Activated T-helper 1 cell treated with Interleukin-2 at 50 U/mL for 16 hours (primary cell): ENCODE data around the gene MEFV.
"Not testable (repeated sequence)": the region's sequence is repeated elsewhere in the genome, so short reads cannot be mapped to it uniquely, and the experiment has no call there.

Experiments used
- DNase-seq: peaks from one replicate; pipeline ENCODE4 v3.0.0-alpha.2; 2020; ENCODE audit warnings: low read depth

MEFV gene

GRCh38 chr16:3256146-3256865, at the start of gene MEFV:
Gene MEFV (minus strand): TSS chr16:3256633. CDS start chr16:3256587, 46 bp downstream.
- DNase-seq = no peak

GRCh38 chr16:3306078-3306477, 49.6 kb upstream of the MEFV start:
- DNase-seq = no peak

GRCh38 chr16:3305109-3306068, 49.0 kb upstream of the MEFV start, which contains the start of the genes TIGD7 and ZNF75A:
Gene TIGD7 (minus strand): TSS chr16:3305430. CDS start chr16:3300614, 4,816 bp downstream.
Gene ZNF75A (plus strand): TSS chr16:3305497. CDS start chr16:3308429, 2,932 bp downstream.
- DNase-seq = peak; percentile 72

GRCh38 chr16:3304370-3304769, 47.9 kb upstream of the MEFV start:
- DNase-seq = no peak

- no peak for DNase-seq
Observed at GRCh38 chr16:3295783-3296182, 39.4 kb upstream of the MEFV start.

GRCh38 chr16:3295209-3295608, 38.8 kb upstream of the MEFV start:
- DNase-seq = no peak

- no peak for DNase-seq
Observed at GRCh38 chr16:3292604-3293003, 36.2 kb upstream of the MEFV start.

GRCh38 chr16:3289998-3290673, 33.7 kb upstream of the MEFV start:
- no peak for DNase-seq

- DNase-seq = no peak
Observed at GRCh38 chr16:3285131-3285530, 28.7 kb upstream of the MEFV start.

GRCh38 chr16:3283543-3284447, 27.4 kb upstream of the MEFV start:
- no peak for DNase-seq

- peak; percentile 85 for DNase-seq
Observed at GRCh38 chr16:3282730-3283542, 26.5 kb upstream of the MEFV start, which contains the start of gene ZNF263. Gene ZNF263 (plus strand): TSS chr16:3283491. CDS start chr16:3283819, 328 bp downstream.

GRCh38 chr16:3282103-3282729, 25.8 kb upstream of the MEFV start:
- DNase-seq = no peak

- DNase-seq = no peak
Observed at GRCh38 chr16:3281222-3281820, 24.9 kb upstream of the MEFV start.

- DNase-seq = no peak
Observed at GRCh38 chr16:3276679-3277078, 20.2 kb upstream of the MEFV start.

- no peak for DNase-seq
Observed at GRCh38 chr16:3274947-3275346, 18.5 kb upstream of the MEFV start.

- DNase-seq = no peak
Observed at GRCh38 chr16:3274490-3274889, 18.1 kb upstream of the MEFV start.

- DNase-seq = not testable (repeated sequence)
Observed at GRCh38 chr16:3271281-3271680, 14.8 kb upstream of the MEFV start.

GRCh38 chr16:3270718-3271117, 14.3 kb upstream of the MEFV start:
- DNase-seq = not testable (repeated sequence)

- DNase-seq = no peak
Observed at GRCh38 chr16:3268294-3268693, 11.9 kb upstream of the MEFV start.
